K562 treated with DMSO at 1 percent for 4 hours (cell line): ENCODE results near the gene OPALIN. TPM values are rescaled to one million over a fixed set of nuclear protein-coding genes. Genes with fewer than 3 reads are reported as not detected.

Experiments used
- total RNA-seq: library from RNA; unstranded; fragments of 300-600 nt; gene quantifications from 2 replicates; pipeline ENCODE4 v1.2.3, GENCODE V29; 2022; ENCODE audit not compliant: insufficient read depth

OPALIN gene
- total RNA-seq: not detected in 2 replicates

DNA sequence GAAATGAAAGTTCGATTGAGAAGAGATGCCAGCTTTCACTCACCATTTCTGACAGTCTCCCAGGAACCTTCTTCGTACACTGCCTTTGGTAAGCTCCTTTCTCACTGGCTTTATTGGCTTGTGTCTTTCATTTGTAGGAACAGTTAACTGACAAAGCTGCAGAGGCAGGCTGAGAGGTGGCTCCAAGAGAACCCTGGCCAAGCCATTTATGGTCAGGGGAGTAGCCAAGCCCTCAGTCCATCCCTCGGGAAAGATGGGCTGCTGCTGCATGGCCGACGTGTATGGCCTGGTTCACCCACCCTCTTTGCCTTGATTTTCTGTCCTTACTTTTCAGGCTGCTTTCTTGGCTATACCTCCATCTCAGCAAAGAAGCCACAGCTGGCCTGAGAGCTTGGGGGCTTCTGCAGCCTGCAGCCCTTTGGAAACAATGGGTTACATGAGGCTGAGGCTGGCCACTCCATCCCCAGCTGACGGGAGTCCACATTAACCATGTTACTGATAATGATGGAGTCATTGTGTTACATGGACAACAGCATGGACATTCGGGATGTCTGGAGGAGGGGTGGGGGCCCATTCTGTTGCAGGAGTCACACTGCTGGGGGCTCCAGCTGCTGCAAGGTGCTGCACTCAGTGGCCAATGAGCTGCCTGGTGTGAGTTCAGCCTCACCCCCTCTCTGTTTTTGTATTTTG is at the start of gene OPALIN:
Gene OPALIN, minus strand, starts transcription at position 152 of the 690 bp plus-strand sequence. Its CDS starts 106 bp downstream, at position 46.

GRCh38 chr10:96304230-96304629 is 54.6 kb downstream of the OPALIN start, which contains the start of gene DNTT:
TSS of gene DNTT (plus strand) at chr10:96304434. CDS start at chr10:96304498, 64 bp downstream.

Other genes with a start within 250 kb of the OPALIN start
- 6.8 and 7.2 TPM in 2 replicates for gene ZNF518A, start 228.7 kb downstream of the OPALIN start, total RNA-seq
- gene BLNK, start 87.4 kb downstream of the OPALIN start, total RNA-seq: not detected in 2 replicates
- not detected in 2 replicates for gene DNTT, start 54.6 kb downstream of the OPALIN start, total RNA-seq
- gene TLL2, start 154.9 kb upstream of the OPALIN start, total RNA-seq: not detected in 2 replicates
- gene TM9SF3, start 228.0 kb upstream of the OPALIN start, total RNA-seq: 17.1 and 21.1 TPM in 2 replicates